Measurements from ENCODE around the gene ORC5. TPM values are rescaled to one million over a fixed set of nuclear protein-coding genes. Genes with fewer than 3 reads are reported as not detected.
"Not testable (repeated sequence)": the region's sequence is repeated elsewhere in the genome, so short reads cannot be mapped to it uniquely, and the experiment has no call there.

Gene ORC5
- total RNA-seq, 1 donor from 2014 or later = 23.7 TPM

DNA sequence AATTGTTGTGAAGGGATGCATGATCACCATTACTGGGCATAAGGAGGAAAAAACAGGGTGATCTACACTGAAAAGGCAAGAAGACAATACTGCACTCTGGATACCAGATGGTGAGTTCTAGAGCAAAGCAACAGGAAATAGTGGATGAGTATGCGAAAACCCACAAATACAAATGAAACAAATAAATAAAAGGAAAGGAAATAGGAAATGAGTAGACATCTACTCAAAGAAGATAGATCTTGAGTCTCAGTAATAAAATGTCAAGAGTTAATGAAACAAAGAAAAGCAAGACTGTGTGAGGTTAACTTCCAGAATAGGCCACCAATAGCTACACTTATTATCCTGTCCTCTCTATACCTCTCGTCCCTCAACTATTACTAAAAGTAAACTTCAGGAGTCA lies 11.7 kb downstream of the ORC5 start:
- intact Hi-C loops (cut with micrococcal nuclease) = no loop called here

DNA sequence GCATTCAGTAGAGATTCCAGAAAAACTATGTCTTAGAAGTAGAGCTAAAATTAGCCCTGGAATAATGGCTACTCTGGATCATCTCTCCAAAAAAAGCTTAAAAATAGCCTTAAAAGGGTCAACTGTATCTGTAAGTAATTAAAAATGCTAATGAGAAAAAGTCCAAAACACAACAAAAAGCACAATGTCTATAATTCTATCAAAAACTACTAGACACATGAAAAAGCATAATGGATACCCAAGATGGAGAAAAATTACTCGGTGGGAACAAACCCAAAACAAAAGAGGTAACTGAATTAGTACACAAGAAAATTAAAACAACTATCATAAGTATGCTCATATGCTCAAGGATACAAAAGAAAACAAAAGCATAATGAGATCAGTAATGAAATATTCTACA lies 15.4 kb downstream of the ORC5 start:
- intact Hi-C loops (cut with micrococcal nuclease) = no loop called here

DNA sequence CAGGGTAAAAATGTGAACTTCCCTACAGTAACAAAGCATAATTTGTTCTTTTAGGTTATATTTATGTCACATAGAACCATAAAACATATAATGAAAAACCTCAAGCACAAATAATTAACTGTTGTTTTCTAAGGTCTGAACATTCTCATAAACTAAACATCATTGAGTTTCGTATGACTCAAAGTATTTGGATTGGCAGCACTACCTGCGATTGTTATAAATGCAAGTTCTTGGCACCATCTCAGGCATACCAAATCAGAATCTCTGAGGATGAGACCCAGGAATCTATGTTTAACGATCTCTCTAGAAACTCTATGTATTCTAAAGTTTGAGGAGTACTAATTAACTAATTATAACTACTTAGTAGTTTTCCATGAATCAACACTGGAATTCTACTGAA lies 22.5 kb downstream of the ORC5 start:
- intact Hi-C loops (cut with micrococcal nuclease) = no loop called here

DNA sequence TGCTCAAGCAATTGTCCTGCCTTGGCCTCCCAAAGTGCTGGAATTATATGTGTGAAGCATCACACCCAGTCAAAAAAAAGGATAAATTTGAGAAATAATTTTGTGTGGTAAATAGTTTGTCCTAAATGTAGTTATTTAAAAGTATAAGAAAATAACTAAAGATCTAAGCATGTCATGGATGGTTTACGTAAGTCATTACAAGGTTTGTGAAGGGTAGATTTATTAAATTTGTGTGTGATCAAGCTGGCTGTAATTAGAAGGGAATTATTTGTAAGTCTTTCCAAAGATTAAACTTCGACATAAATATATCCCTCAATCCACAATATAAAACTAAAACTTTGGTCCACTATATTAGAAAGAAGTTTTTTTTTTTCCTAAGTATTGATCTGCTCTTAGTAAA lies 28.6 kb downstream of the ORC5 start:
- intact Hi-C loops (cut with micrococcal nuclease) = no loop called here

DNA sequence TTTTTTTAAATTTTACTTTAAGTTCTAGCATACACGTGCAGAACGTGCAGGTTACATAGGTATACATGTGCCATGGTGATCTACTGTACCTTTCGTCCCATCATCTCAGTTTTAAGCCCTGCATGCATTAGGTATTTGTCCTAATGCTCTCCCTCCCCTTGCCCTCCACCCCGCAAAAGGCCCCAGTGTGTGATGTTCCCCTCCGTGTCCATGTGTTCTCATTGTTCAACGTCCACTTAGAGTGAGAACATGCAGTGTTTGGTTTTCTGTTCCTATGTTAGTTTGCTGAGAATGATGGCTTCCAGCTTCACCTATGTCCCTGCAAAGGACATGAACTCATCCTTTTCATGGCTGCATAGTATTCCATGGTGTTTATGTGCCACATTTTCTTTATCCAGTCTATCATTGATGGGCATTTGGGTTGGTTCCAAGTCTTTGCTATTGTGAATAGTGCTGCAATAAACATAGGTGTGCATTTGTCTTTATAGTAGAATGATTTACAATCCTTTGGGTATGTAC lies 30.2 kb downstream of the ORC5 start:
- intact Hi-C loops (cut with micrococcal nuclease) = not testable (repeated sequence)

DNA sequence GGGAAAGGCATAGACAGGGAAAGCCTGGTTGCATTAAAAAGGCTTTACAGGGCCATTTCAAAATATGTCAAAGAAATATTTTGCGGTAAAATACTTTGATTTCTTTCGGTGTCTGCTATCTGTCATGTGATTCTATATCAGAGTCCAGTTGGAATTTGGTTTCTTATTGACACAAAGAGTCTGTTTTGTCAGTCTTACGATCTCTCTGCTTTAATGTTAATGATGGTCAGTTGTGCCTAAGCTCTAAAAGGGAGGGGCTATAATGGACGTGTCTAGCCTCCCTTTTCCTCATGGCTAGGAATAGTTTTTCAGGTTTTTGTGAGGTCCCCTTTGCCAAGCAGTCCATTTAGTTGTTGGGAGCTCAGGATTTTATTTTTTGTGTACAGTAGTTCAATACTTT lies 31.5 kb downstream of the ORC5 start:
- intact Hi-C loops (cut with micrococcal nuclease) = no loop called here

DNA sequence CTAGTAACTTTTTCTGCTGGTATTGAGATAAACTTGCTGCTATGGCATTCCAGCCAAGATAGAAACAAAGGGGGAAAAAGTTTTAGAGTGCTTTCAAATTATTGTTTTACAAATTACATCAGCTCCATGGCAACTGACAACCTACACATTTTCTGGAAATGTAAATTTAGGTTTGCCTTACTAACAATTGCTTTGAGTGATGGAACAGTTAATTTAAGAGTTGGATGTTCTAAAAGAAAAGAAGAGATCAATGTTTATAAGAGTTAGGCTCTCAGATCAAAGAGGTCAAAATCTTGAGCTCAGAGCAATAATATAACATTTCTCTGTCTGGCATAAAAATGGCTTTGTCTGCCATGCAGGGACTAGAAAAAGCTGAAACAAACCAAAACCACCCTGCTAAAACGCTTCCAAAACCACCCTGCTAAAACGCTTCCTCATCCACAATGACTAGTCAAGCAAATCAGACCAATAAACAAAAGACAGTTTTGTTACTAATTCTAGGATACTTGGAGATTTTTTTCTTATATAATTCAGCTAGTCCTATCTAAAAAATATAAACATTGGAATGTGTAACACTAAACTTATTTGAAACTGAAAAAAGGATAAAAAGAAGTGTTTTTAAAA lies 32.3 kb downstream of the ORC5 start:
- intact Hi-C loops (cut with micrococcal nuclease) = no loop called here

DNA sequence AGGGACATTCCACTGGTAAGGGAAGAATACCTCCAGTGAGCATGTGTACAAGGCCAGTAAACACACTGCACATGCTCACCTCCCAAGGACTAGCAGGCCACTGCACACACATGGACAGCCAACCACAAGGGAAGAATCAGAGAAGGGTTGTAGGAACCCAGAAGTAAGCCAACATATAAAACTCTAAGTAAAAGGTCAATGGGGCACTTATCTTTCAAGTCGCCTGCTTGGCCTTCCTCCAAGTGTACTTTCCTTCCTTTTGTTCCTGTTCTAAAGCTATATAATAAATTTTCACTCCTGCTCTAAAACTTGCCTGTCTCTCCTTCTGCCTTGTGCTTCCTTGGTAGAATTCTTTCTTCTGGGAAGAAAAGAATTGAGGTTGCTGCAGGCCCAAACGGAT lies 33.0 kb downstream of the ORC5 start:
- intact Hi-C loops (cut with micrococcal nuclease) = no loop called here

DNA sequence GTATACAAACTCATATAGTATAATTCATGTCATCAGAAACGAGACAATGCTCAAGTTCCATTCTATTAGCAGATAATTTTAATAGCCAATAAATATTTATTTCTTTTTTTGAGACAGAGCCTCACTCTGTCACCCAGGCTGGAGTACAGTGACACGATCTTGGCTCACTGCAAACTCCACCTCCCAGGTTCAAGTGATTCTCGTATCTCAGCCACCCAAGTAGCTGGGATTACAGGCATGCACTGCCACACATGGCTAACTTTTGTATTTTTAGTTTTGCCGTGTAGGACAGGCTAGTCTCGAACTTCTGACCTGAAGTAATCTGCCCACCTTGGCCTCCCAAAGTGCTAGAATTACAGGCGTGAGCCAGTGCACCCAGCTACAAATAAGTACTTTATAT lies 45.7 kb downstream of the ORC5 start:
- intact Hi-C loops (cut with micrococcal nuclease) = no loop called here

DNA sequence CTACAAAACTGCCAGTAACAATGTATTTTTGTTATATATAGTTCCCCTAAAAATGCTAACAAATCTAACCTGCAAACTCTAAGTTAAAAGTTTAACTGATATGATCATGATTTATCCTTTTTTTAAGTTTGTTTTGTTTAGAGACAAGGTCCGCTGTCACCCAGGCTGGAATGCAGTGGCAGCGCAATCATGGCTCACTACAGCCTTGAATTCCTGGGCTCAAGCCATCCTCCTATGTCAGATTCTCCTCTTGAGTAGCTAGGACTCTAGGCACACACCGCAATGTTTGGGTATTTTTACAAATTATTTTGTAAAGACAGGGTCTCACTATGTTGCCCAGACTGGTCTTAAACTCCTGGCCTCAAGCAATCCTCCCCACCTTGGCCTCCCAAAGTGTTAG lies 46.6 kb downstream of the ORC5 start:
- intact Hi-C loops (cut with micrococcal nuclease) = no loop called here

DNA sequence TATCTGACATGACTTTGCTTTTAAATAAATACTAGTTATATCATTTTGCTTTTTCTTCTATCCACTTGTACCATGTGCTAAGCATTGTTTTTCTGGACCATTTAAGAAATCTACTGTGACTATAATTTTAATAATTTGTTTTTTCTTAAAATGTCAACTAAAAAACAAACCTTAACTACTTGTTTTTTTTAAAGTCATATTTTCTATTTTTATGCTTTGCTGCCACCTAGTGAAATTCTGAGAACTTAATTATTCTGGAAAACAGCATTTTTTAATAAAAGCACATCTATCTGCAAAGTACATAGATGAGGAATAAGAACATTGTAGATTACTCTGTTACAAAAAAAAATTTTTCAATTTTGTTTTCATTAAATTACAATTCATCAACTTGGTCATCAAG lies 47.4 kb downstream of the ORC5 start:
- intact Hi-C loops (cut with micrococcal nuclease) = loop anchor here (1.0 kb wide), 2 partner anchors 587 to 713 kb away; no protein-coding TSS in a partner anchor

DNA sequence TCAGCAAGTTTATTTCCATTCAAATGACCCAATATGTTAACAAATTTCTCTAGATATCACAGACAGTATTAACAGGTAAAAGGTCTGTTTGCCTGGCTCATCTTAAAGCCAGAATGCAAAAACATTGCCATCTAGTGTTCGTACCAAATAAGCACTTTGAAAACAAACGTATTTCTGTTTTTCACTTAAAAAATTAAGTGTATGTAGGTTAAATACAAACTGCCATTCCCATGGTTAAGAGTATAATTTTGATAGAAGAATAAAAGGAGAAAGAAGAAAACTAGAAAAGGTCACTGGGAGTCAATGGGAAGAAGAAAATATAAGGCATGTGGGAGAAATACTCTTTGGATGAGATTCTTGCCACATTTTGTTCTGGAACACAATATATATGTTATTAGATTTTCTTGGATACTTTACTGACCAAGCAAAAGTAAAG lies 51.0 kb downstream of the ORC5 start:
- intact Hi-C loops (cut with micrococcal nuclease) = loop anchor here (1.0 to 5.0 kb wide), 3 partner anchors 584 to 860 kb away; partner anchors contain the start of genes PMPCB and SLC26A5

DNA sequence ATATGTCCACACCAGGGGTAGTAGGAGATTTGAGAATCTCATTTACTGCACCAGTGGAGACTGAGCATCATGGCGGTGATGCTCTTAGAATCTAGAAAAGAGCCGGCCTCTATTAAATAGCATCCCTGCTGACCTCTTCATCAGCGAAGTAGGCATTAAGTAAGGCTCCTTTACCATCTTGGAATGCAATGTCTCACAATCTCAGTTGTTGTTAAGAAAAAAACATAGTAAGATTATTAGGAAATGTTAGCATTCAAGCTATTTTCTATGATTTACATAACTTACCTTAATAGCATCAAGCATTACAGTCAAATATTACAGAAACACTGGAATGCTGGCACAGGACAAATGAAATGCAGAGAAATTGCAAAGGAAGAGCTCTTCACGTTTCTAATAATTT lies 54.5 kb downstream of the ORC5 start:
- intact Hi-C loops (cut with micrococcal nuclease) = no loop called here

DNA sequence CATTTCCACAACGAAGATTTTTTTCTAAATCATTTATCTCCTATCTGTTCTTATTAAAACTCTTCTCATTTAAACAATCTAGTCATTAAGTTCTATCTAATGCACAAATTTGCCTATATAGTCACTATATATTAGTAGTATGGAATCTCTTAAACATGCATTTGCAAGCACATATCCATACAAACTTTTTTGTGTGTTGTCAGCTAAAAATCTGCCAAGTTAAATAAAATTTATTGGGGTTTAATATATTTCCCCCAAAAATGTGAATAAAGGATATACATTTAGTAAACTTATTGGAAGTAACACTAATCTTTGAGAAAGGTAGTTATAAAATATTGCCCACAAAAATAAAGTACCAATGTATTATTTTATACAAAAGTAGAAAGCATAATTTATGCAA lies 55.3 kb downstream of the ORC5 start:
- intact Hi-C loops (cut with micrococcal nuclease) = no loop called here

DNA sequence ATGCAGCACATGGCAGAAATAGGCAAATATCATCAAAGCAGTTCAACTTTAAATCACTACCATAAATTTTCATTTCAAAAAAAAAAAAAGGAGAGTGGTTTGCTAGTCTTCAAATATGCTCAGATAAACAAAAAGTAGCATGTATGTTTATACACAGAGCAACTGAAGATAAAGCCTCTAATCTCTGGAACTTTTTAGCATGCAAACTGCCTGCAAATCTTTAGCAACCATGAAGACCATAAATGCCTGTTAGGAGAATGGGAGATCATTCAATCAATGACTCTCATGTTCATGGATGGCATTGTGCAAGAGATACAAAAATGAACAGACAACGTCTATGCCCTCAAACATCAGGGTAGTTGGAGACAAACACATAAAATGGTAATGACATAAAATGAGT lies 57.3 kb downstream of the ORC5 start:
- intact Hi-C loops (cut with micrococcal nuclease) = no loop called here

DNA sequence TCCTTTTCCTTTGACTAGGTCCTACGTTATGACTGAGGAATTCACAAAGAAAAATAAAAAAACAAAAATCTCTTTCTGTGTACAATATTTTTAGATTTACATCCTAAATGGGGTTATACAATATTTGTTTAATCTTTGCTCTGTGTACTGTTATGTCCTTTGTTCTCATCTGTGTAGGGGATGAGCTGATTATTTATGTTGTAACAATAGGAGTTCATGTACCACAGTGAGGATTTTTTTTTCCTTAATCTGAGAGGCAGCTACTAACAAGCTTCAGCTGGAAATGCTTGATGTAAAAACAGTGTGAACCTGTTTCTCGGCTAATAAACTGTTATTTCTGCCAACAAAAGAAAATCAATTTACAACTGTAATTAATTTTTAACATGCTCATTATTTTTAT lies 58.0 kb downstream of the ORC5 start:
- intact Hi-C loops (cut with micrococcal nuclease) = no loop called here

DNA sequence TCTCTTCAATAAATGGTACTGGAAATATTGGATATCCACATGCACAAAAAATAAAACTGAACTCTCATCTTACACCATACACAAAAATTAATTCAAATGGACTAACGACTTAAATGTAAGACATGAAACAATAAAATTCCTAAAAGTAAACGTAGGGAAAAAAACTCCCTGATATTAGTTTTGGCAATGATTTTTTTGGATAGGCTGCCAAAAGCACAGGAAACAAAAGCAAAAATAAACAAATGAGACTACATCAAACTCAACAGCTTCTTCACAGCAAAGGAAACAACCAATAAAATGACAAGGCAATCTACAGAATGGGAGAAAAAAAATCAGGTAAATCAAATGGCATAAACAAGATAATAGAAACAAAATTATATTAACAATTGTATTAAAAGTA lies 65.7 kb downstream of the ORC5 start:
- intact Hi-C loops (cut with micrococcal nuclease) = no loop called here

DNA sequence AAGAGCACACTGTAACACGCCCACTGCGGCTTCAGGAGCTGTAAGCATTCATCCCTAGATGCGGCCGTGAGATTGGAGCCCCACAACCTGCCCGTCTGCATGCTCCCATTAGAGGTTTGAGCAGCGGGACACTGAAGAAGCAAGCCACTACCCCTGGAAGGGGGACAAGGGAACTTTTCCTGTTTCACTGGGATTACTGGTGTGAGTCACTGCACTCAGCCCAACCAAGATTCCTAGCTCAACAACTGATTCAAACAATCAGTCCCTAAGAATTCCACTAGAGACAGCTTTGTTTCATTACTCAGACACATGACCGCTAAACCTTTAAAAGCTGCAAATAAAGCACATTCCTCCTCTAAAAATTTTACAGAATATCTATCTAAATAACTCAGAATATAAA lies 69.8 kb downstream of the ORC5 start:
- intact Hi-C loops (cut with micrococcal nuclease) = no loop called here

DNA sequence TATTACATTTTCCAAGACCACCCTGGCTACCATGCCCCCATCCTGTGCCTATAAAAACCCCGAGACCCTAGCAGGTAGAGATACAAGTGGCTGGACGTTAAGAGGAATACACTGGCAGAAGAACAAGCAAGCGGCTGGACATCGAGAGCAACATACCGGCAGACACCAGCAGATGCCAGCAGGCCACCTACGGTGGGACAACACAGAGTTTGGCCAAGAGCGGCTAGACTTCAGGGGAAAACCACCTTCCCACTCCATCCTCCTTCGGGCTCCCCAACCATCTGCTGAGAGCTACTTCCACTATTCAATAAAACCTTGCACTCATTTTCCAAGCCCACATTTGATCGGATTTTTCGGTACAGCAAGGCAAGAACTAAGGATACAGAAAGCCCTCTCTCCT lies 70.3 kb downstream of the ORC5 start:
- intact Hi-C loops (cut with micrococcal nuclease) = no loop called here

DNA sequence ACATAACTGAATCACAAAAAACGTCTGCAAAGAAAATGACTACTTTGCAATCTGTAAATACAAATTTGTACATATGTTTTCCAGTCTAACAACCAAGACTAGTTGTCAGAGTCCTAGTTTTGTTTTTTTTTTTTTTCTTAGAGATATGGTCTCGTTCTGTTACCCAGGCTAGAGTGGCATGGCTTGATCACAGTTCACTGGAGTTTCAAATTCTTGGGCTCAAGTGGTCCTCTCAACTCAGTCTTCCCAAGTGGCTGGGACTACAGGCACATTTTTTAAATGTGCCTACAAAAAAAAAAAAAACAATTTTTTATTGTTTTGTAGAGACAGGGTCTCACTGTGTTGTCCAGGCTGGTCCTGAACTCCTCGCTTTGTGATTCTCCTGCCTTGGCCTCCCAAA lies 70.8 kb downstream of the ORC5 start:
- intact Hi-C loops (cut with micrococcal nuclease) = no loop called here

DNA sequence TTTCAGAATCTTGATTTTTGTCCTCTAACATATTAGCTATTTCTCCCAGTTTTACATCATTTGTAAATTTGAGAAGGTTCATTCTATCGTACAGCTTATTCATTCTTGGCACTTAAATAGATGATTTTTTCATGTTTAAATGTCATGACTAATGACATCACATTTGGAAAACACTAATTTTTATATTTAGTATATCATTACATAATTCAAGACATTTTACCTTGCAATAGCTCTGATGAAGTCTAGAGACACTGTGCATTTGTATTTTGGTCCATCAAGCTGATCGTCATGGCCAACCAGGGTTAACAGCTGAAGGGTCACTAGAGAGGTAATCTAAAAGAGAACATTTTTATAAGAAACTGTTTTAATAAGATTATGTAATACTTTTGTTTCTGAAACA lies 71.3 kb downstream of the ORC5 start:
- intact Hi-C loops (cut with micrococcal nuclease) = no loop called here

DNA sequence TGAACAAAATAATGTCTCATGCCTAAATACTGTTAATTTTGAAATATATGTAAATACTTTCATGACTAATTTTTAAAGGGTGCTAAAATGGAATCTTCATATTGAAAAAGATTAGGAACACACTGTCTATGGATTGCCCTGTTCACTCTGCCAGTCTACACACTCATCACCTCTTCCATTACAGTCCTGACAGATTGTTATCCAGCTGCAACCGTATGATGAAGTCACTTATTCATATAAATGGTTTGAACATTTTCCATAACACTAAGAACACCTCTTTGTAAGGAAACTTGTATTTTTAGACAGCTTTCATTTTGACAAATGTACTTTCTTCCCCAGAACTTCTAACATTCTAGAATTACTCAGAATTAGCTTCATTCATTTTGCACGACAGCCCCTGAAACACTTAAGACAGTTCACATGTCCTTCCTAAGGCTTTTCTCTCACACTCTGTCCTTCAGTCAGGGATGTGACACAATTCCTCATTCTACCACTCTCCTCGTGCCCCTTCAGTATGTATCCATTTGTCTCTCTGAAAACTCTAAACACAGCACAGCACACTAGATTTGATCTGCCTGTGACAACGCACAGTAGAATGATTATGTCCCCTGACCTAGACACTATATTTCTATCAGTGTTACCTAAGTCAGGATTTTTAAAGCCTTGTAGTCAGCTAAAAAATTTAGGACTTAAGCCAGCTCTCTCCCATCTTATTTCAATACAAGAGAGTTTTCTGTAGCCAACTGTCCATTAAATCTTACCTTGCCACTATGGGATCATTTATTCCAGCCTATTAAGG lies 71.9 kb downstream of the ORC5 start:
- intact Hi-C loops (cut with micrococcal nuclease) = no loop called here

DNA sequence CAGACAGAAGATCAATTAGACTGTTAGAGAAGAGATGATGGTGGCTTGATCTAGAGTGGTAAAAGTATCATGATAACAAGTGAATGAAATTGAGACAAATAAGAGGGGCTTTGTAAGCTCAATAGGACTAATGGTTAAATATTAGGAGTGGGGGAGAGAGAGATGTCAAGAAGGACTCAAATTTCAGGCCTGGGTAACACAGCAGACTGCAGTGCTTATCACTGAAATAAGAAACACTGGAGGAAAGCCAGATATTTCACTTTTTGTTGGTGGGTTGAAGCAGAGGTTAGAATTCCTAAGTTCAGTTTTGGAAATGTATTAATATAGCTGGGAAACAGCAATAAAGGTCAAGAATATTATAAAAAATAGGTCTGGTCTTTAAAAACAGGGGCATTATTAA lies 74.6 kb downstream of the ORC5 start:
- intact Hi-C loops (cut with micrococcal nuclease) = no loop called here

Data from T-helper 1 cell treated with Interleukin-12 subunit alpha and Interleukin-12 subunit beta and Interleukin-4 antibody, amounts not matched to agents 30 ng/mL and 1 ng/mL, for 36 hours (primary cell).